GM23338 (cell line): ENCODE results near the gene MATK. TPM values are rescaled to one million over a fixed set of nuclear protein-coding genes. Genes with fewer than 3 reads are reported as not detected.

Experiments
- ATAC-seq: fragments of 200-7000 bp; cut with Tn5 transposase; 3 replicates; pipeline ENCODE4 v1.9.1; 2020
- DNase-seq: peaks from one replicate; pipeline ENCODE4 v3.0.0-alpha.2; 2015; ENCODE audit warnings: low spot score
- H2AFZ ChIP-seq: fragments of 200-600 bp; sonication (generic); 2 replicates; pipeline ENCODE4 v1.8.0; 2016; ENCODE audit warnings: antibody characterized with exemption, mild to moderate bottlenecking, moderate library complexity
- H3F3A ChIP-seq: fragments of 200-600 bp; sonication (generic); replicated peaks from 2 replicates; pipeline ENCODE4 v1.8.0; 2017; ENCODE audit warnings: antibody characterized with exemption, mixed run types, low read depth
- H3K27ac ChIP-seq: fragments of 200-600 bp; sonication (generic); 2 replicates; pipeline ENCODE4 v1.6.1; 2016; ENCODE audit warnings: low read depth
- H3K27me3 ChIP-seq: fragments of 200-600 bp; sonication (generic); 2 replicates; pipeline ENCODE4 v1.8.0; 2016; ENCODE audit warnings: mild to moderate bottlenecking, mixed run types, moderate library complexity; ENCODE audit not compliant: insufficient read depth
- H3K36me3 ChIP-seq: fragments of 200-600 bp; sonication (generic); 2 replicates; pipeline ENCODE4 v1.8.0; 2016; ENCODE audit warnings: mild to moderate bottlenecking; ENCODE audit not compliant: insufficient read depth
- H3K4me1 ChIP-seq: fragments of 200-600 bp; sonication (generic); 2 replicates; pipeline ENCODE4 v1.8.0; 2016; ENCODE audit warnings: mild to moderate bottlenecking, moderate library complexity; ENCODE audit not compliant: insufficient read depth
- H3K4me2 ChIP-seq: fragments of 200-600 bp; sonication (generic); 2 replicates; pipeline ENCODE4 v1.7.1; 2017; ENCODE audit warnings: mixed run types
- H3K4me3 ChIP-seq: fragments of 200-600 bp; sonication (generic); 2 replicates; pipeline ENCODE4 v1.6.1; 2016; ENCODE audit warnings: mixed run types
- H3K79me2 ChIP-seq: fragments of 200-600 bp; sonication (generic); replicated peaks from 2 replicates; pipeline ENCODE4 v1.8.0; 2017; ENCODE audit warnings: mild to moderate bottlenecking; ENCODE audit not compliant: insufficient read depth
- H3K9me2 ChIP-seq: fragments of 200-600 bp; sonication (generic); 2 replicates; pipeline ENCODE4 v1.8.0; 2017; ENCODE audit not compliant: insufficient read depth
- H4K20me1 ChIP-seq: fragments of 200-600 bp; sonication (generic); replicated peaks from 2 replicates; pipeline ENCODE4 v1.8.0; 2017; ENCODE audit warnings: mild to moderate bottlenecking; ENCODE audit not compliant: insufficient read depth
- H3K27ac Mint-ChIP-seq: 2 replicates; pipeline ENCODE4 v1.8.0; 2020; ENCODE audit warnings: inconsistent platforms, mild to moderate bottlenecking, moderate library complexity, mixed read lengths
- H3K27me3 Mint-ChIP-seq: 3 replicates; pipeline ENCODE4 v1.8.0; 2022; ENCODE audit warnings: low read depth, mild to moderate bottlenecking, moderate library complexity, mixed read lengths, inconsistent platforms; ENCODE audit not compliant: insufficient read depth, poor library complexity
- H3K36me3 Mint-ChIP-seq: 3 replicates; pipeline ENCODE4 v1.8.0; 2021; ENCODE audit warnings: low read depth, mild to moderate bottlenecking, inconsistent platforms, moderate library complexity, mixed read lengths
- H3K4me1 Mint-ChIP-seq: 3 replicates; pipeline ENCODE4 v1.8.0; 2020; ENCODE audit warnings: mild to moderate bottlenecking, inconsistent platforms, mixed read lengths
- H3K4me3 Mint-ChIP-seq: 3 replicates; pipeline ENCODE4 v1.8.0; 2021; ENCODE audit warnings: moderate library complexity, mild to moderate bottlenecking, inconsistent platforms, mixed read lengths
- H3K9me3 Mint-ChIP-seq: 3 replicates; pipeline ENCODE4 v1.8.0; 2020; ENCODE audit warnings: moderate library complexity, mild to moderate bottlenecking, inconsistent platforms, mixed read lengths
- CREB1 ChIP-seq: fragments of 250-450 bp; sonication (Bioruptor Pico); IDR thresholded peaks from 2 replicates; pipeline ENCODE4 v1.5.0; 2020; ENCODE audit warnings: low read depth, mild to moderate bottlenecking, moderate library complexity
- CTCF ChIP-seq, 2 experiments: fragments of 200-600 bp in 1 of 2; sonication (generic) in 1 of 2; conservative IDR thresholded peaks; 2 replicates each; pipeline versions ENCODE4 v1.5.1 to v1.6.1; 2016 to 2017; ENCODE audit warnings: antibody characterized with exemption in 2 of 2, low read depth in 2 of 2, mild to moderate bottlenecking in 2 of 2, moderate library complexity in 1 of 2
- ETS1 ChIP-seq: IDR thresholded peaks from 2 replicates; pipeline ENCODE4 v1.6.1; 2016; ENCODE audit warnings: antibody characterized with exemption
- EZH2 ChIP-seq: fragments of 200-600 bp; sonication (generic); IDR thresholded peaks from one replicate; pipeline ENCODE4 v1.8.0; 2017; ENCODE audit warnings: antibody characterized with exemption, mild to moderate bottlenecking, low read depth; ENCODE audit not compliant: unreplicated experiment
- EZH2phosphoT487 ChIP-seq: fragments of 200-600 bp; sonication (generic); IDR thresholded peaks from one replicate; pipeline ENCODE4 v1.8.1; 2018; ENCODE audit warnings: antibody characterized with exemption; ENCODE audit not compliant: unreplicated experiment
- JUNB ChIP-seq: IDR thresholded peaks from one replicate; pipeline ENCODE4 v1.6.1; 2016; ENCODE audit warnings: antibody characterized with exemption; ENCODE audit not compliant: unreplicated experiment
- NANOG ChIP-seq: IDR thresholded peaks from 2 replicates; pipeline ENCODE4 v1.6.1; 2016; ENCODE audit warnings: antibody characterized with exemption, borderline replicate concordance
- POLR2AphosphoS5 ChIP-seq: IDR thresholded peaks from 2 replicates; pipeline ENCODE4 v1.6.1; 2016; ENCODE audit warnings: antibody characterized with exemption, low read depth
- REST ChIP-seq: IDR thresholded peaks from one replicate; pipeline ENCODE4 v1.6.1; 2018; ENCODE audit warnings: antibody characterized with exemption; ENCODE audit not compliant: unreplicated experiment
- STAT1 ChIP-seq: IDR thresholded peaks from one replicate; pipeline ENCODE4 v1.6.1; 2016; ENCODE audit warnings: antibody characterized with exemption; ENCODE audit not compliant: unreplicated experiment
- ZNF114 ChIP-seq: fragments of 250-450 bp; sonication (Bioruptor Pico); IDR thresholded peaks from 2 replicates; pipeline ENCODE4 v1.5.0; 2020; ENCODE audit warnings: mild to moderate bottlenecking, moderate library complexity
- ZNF331 ChIP-seq: fragments of 250-450 bp; sonication (Bioruptor Pico); IDR thresholded peaks from 2 replicates; pipeline ENCODE4 v1.5.0; 2020; ENCODE audit warnings: low read depth, mild to moderate bottlenecking, moderate library complexity
- ZNF462 ChIP-seq: fragments of 250-450 bp; sonication (Bioruptor Pico); IDR thresholded peaks from 2 replicates; pipeline ENCODE4 v1.5.0; 2020; ENCODE audit warnings: mild to moderate bottlenecking, moderate library complexity
- polyA plus RNA-seq: library from polyadenylated mRNA; unstranded; fragments of >200 nt; fragmentation: Nextera tagmentation; extraction: Ambion mirVana; gene quantifications from 2 replicates; pipeline ENCODE4 v1.2.1, GENCODE V29; 2016
- total RNA-seq: library from RNA; depleted of rRNA; stranded (reverse); fragments of >200 nt; shearing (Covaris generic); gene quantifications from 2 replicates; pipeline ENCODE4 v1.2.3, GENCODE V29; 2014

Gene MATK
- total and polyA plus RNA-seq, 2 experiments from 2014 or later, result 13.4 to 21.4 TPM

GRCh38 chr19:3778899-3779723, 7.1 kb downstream of the MATK start:
- peaks cover 29% of the 10 kb centered on the region for H3K9me3 Mint-ChIP-seq
- H3K4me1 Mint-ChIP-seq, result peaks cover 2% of the 10 kb centered on the region; the same call in 1 of the 3 replicates
- H3K9me2 ChIP-seq, result no peaks in the 10 kb centered on the region
- H2AFZ ChIP-seq, result no peak overlapping the region
- DNase-seq (no peak), ATAC-seq (no peak)
- H3K4me1 ChIP-seq, result no peaks in the 10 kb centered on the region
- no peak overlapping the region for H3K4me2 ChIP-seq
- no peaks in the 10 kb centered on the region for H4K20me1 ChIP-seq
- H3K36me3 Mint-ChIP-seq, result peaks cover 29% of the 10 kb centered on the region
- H3K27ac ChIP-seq, result no peak overlapping the region
- TF ChIP-seq STAT1, result no peak
- TF ChIP-seq NANOG, result no peak
- no peak for TF ChIP-seq REST
- no peak for TF ChIP-seq EZH2
- no peak for TF ChIP-seq POLR2AphosphoS5
- no peak for TF ChIP-seq EZH2phosphoT487
- TF ChIP-seq ZNF114 (CRISPR knock-in tag), result no peak
- no peak for TF ChIP-seq CTCF (conservative IDR thresholded peaks at IDR 0.05; ENCODE audit: low read depth in 2 of 2)
- TF ChIP-seq ZNF331 (CRISPR knock-in tag), result no peak
- TF ChIP-seq CREB1, result no peak
- no peak for TF ChIP-seq ETS1
- no peak for TF ChIP-seq JUNB
- TF ChIP-seq ZNF462 (CRISPR knock-in tag), result no peak
- H3K4me3 Mint-ChIP-seq, result no peak overlapping the region
- H3K4me3 ChIP-seq, result no peak overlapping the region
- no peaks in the 10 kb centered on the region for H3F3A ChIP-seq
- H3K27me3 Mint-ChIP-seq, result peaks cover 9% of the 10 kb centered on the region
- H3K36me3 ChIP-seq, result peaks cover 4% of the 10 kb centered on the region; the same call in 1 of the 2 replicates
- H3K79me2 ChIP-seq, result no peaks in the 10 kb centered on the region
- H3K27me3 ChIP-seq, result no peaks in the 10 kb centered on the region
- no peak overlapping the region for H3K27ac Mint-ChIP-seq
